Measurements from ENCODE around the gene NMRAL1. TPM values are rescaled to one million over a fixed set of nuclear protein-coding genes. Genes with fewer than 3 reads are reported as not detected.

The NMRAL1 gene
- polyA plus RNA-seq, 3 donors: 39.2 to 57.0 (median 49.4) TPM

GRCh38 chr16:4468972-4469371 lies 5.5 kb downstream of the NMRAL1 start:
- no peak overlapping the region for H2AFZ ChIP-seq (ENCODE audit: insufficient read depth, low read depth, low read length, poor library complexity, severe bottlenecking)
- no peaks in the 10 kb centered on the region for H4K20me1 ChIP-seq (ENCODE audit: insufficient read depth, low read length)
- 98% methylated on average over 9 of the region's 10 CpGs for WGBS (ENCODE audit: insufficient coverage)
- H3K4me1 ChIP-seq (ENCODE audit: control insufficient read depth in 1 of 2, insufficient read depth in 2 of 2, low read length in 2 of 2): peaks cover 8 to 11% of the 10 kb centered on the region in 2 donors
- no peaks in the 10 kb centered on the region for H3K9me3 ChIP-seq (replicated peaks in 1 of 2; ENCODE audit: control insufficient read depth in 1 of 2, insufficient read depth in 1 of 2, low read length in 2 of 2)
- peaks cover 8% of the 10 kb centered on the region for H3K79me2 ChIP-seq (ENCODE audit: insufficient read depth, low read length)
- H3K9ac ChIP-seq (ENCODE audit: insufficient read depth, low read length, poor library complexity, severe bottlenecking): no peak overlapping the region
- peaks cover 43 to 67% of the 10 kb centered on the region in 2 donors for H3K36me3 Mint-ChIP-seq
- no peak overlapping the region for H3K4me3 ChIP-seq (replicated peaks in 1 of 3; ENCODE audit: low read depth in 2 of 3, low read length in 3 of 3)
- H3K27me3 ChIP-seq (ENCODE audit: control insufficient read depth in 2 of 2, insufficient read depth in 2 of 2, low read length in 2 of 2): no peaks in the 10 kb centered on the region
- H3K36me3 ChIP-seq (replicated peaks in 1 of 2; ENCODE audit: control insufficient read depth in 1 of 2, insufficient read depth in 2 of 2, low read length in 2 of 2): peaks cover 36 to 50% of the 10 kb centered on the region in 2 donors
- no peaks in the 10 kb centered on the region for H3K9me3 Mint-ChIP-seq
- intact Hi-C loops (cut with micrococcal nuclease): loop anchor here in 1 of 2 donors (5.0 kb wide), 1 partner anchor 42 kb away; the partner anchor contains the start of gene DNAJA3
- H3K4me1 Mint-ChIP-seq: peaks cover 16% of the 10 kb centered on the region
- H3K27ac Mint-ChIP-seq: no peak overlapping the region
- no peak overlapping the region for H3K4me3 Mint-ChIP-seq
- no peak for DNase-seq
- no peak overlapping the region for H3K4me2 ChIP-seq (replicated peaks; ENCODE audit: extremely low read depth, low read length, poor library complexity, severe bottlenecking)
- H3K27me3 Mint-ChIP-seq (ENCODE audit: low read depth in 3 of 3): peaks cover 0 to 2% (median 1%) of the 10 kb centered on the region in 3 donors
- no peak overlapping the region for H3K27ac ChIP-seq (ENCODE audit: low read depth in 1 of 2, low read length in 2 of 2)
- no peak for TF ChIP-seq CTCF (IDR thresholded peaks at IDR 0.05)

GRCh38 chr16:4467916-4468315 lies 6.5 kb downstream of the NMRAL1 start:
- intact Hi-C loops (cut with micrococcal nuclease): loop anchor here in 1 of 2 donors (5.0 kb wide), 1 partner anchor 41 kb away; the partner anchor contains the start of gene DNAJA3
- H3K79me2 ChIP-seq (ENCODE audit: insufficient read depth, low read length): peaks cover 5% of the 10 kb centered on the region
- Mint-ChIP-seq H3K27me3 (ENCODE audit: low read depth in 3 of 3) (peaks cover 0 to 2% (median 1%) of the 10 kb centered on the region in 3 donors), H3K27ac (no peak overlapping the region), H3K4me1 (peaks cover 7% of the 10 kb centered on the region), H3K36me3 (peaks cover 51 to 77% of the 10 kb centered on the region in 2 donors), H3K9me3 (no peaks in the 10 kb centered on the region), H3K4me3 (no peak overlapping the region)
- no peaks in the 10 kb centered on the region for H4K20me1 ChIP-seq (ENCODE audit: insufficient read depth, low read length)
- no peak for DNase-seq
- peaks cover 2 to 5% of the 10 kb centered on the region in 2 donors for H3K4me1 ChIP-seq (ENCODE audit: control insufficient read depth in 1 of 2, insufficient read depth in 2 of 2, low read length in 2 of 2)
- H3K27me3 ChIP-seq (ENCODE audit: control insufficient read depth in 2 of 2, insufficient read depth in 2 of 2, low read length in 2 of 2): no peaks in the 10 kb centered on the region
- no peaks in the 10 kb centered on the region for H3K9me3 ChIP-seq (replicated peaks in 1 of 2; ENCODE audit: control insufficient read depth in 1 of 2, insufficient read depth in 1 of 2, low read length in 2 of 2)
- no peak overlapping the region for H3K27ac ChIP-seq (ENCODE audit: low read depth in 1 of 2, low read length in 2 of 2)
- H3K4me3 ChIP-seq (replicated peaks in 1 of 3; ENCODE audit: low read depth in 2 of 3, low read length in 3 of 3): no peak overlapping the region
- TF ChIP-seq CTCF (IDR thresholded peaks at IDR 0.05): no peak
- H3K4me2 ChIP-seq (replicated peaks; ENCODE audit: extremely low read depth, low read length, poor library complexity, severe bottlenecking): no peak overlapping the region
- peaks cover 45 to 60% of the 10 kb centered on the region in 2 donors for H3K36me3 ChIP-seq (replicated peaks in 1 of 2; ENCODE audit: control insufficient read depth in 1 of 2, insufficient read depth in 2 of 2, low read length in 2 of 2)
- WGBS (ENCODE audit: insufficient coverage): 93% methylated on average over 16 of the region's 16 CpGs
- no peak overlapping the region for H3K9ac ChIP-seq (ENCODE audit: insufficient read depth, low read length, poor library complexity, severe bottlenecking)
- H2AFZ ChIP-seq (ENCODE audit: insufficient read depth, low read depth, low read length, poor library complexity, severe bottlenecking): no peak overlapping the region

Measured in CD14-positive monocyte (primary cell).